Activated CD4-positive, alpha-beta T cell treated with anti-CD3 and anti-CD28 coated beads for 24 hours (primary cell): ENCODE results near the gene SSR1.
A peak's percentile ranks its signal among the peaks of the same experiment; 100 is the strongest.

Source experiments
- DNase-seq, 2 donors: peaks; one replicate each; pipeline ENCODE4 v3.0.0-alpha.2; 2020; ENCODE audit warnings: low read depth in 2 of 2

The SSR1 gene

DNA sequence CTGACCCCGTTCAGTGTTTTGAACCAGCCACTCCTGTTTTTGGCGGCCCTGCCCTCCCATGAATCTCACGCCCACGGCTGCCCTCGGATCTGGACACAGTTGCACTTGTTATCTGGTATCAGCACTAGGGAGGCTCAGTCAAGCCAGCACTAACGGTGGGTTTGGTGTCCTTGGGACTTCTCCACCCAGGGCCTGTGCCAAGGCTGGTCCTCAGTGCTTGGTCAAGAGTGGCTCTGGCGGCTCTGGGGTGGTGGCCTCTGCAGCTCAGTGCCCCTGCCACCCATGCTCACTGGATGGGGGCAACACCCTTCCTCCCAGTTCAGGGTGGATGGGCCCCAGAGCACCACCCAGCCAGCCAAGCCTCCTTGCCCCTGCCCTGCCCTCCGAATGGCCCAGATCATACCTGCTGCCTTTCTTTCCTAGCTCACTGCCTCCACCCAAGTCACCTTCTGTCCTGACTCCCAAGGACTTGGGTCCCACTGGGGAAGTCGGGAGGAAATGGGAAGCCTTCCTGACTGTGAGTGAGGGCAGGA lies 54.7 kb downstream of the SSR1 start:
- DNase-seq, result no peak

- DNase-seq, result no peak
Observed at GRCh38 chr6:7257521-7258230, 55.3 kb downstream of the SSR1 start.

GRCh38 chr6:7256785-7257184 lies 56.2 kb downstream of the SSR1 start:
- no peak for DNase-seq

- no peak for DNase-seq
Observed at GRCh38 chr6:7255918-7256317, 57.1 kb downstream of the SSR1 start.

GRCh38 chr6:7254980-7255835 lies 57.8 kb downstream of the SSR1 start:
- DNase-seq, result no peak

DNA sequence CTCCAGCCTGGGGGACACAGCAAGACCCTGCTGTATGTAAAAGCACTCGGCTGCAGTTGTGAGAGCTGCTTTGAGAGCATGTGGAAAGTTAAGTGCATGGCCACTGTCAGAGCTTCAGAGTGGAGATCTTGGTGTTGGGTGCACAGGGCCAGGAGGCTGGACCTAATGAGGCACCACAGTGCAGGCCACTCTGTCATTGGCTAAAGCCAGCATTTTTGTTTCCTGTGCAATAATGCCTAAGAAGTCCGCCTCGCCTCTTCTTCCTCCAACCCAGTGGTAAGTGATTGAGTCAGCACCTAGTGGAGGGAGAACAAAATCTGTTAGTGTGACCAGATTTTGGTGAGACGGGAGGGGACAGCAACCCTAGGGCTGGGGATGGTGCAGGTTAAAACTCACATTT lies 60.6 kb downstream of the SSR1 start:
- DNase-seq, result no peak

- no peak for DNase-seq
Observed at GRCh38 chr6:7251646-7252260, 61.2 kb downstream of the SSR1 start.

- no peak for DNase-seq
Observed at GRCh38 chr6:7250812-7251211, 62.2 kb downstream of the SSR1 start.

GRCh38 chr6:7249946-7250643 lies 62.9 kb downstream of the SSR1 start:
- no peak for DNase-seq

GRCh38 chr6:7249391-7249790 lies 63.6 kb downstream of the SSR1 start:
- no peak for DNase-seq

GRCh38 chr6:7247828-7248227 lies 65.2 kb downstream of the SSR1 start:
- no peak for DNase-seq

DNA sequence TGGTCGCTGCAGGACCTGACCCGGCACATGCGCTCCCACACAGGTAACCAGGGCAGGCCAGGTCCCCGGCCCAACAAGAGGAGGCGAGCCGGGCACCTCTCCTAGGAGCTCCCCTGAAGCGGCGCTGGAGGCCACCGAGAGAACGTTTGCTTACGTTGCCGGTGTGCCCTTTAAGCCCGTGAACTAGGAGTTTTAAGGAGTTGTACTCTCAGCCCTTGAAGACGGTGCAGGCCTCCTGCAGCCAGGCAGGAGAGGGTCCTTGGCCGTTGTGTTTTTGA lies 65.9 kb downstream of the SSR1 start:
- DNase-seq, result no peak

GRCh38 chr6:7246401-7247178 lies 66.4 kb downstream of the SSR1 start:
- no peak for DNase-seq

- no peak for DNase-seq
Observed at GRCh38 chr6:7245668-7246393, 67.2 kb downstream of the SSR1 start.

DNA sequence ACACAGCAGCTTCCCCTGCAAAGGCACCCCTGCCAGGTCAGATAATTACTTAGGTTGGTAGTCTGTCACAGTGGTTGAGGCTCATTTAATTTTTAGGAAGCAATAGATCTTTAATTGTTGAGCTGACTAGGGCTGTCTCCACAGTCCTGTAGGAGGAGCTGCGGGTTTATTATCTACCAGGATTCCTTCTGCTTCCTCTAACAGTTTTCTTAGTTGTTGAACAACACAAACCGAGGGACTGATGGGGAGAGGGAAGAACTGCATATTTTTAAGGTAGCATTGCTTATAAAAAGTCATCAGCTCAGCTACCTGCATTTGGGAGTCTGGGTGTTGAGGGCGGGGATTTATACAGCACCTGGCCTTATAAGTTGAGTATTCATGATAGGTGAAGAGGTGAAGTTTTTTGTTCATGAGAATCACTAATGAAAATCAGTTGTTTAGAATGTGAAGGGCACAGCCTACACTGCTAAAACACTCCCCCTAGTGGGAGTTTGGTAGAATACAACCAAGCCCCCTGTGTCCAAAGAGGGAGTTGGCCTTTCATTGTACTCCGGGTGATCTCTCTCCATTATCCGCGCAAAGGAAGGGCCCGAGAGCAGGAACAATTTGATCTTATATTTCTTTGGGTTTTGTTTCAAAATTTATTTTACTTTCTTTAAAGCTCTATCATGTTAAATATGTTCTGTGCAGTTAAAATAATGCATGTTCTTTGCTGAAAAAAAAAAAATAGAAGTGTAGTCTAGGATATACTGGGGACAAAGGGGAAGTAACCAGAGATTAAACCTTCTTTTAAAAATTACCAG lies 69.6 kb downstream of the SSR1 start:
- peak in 1 of 2 donors; percentile 41 for DNase-seq

DNA sequence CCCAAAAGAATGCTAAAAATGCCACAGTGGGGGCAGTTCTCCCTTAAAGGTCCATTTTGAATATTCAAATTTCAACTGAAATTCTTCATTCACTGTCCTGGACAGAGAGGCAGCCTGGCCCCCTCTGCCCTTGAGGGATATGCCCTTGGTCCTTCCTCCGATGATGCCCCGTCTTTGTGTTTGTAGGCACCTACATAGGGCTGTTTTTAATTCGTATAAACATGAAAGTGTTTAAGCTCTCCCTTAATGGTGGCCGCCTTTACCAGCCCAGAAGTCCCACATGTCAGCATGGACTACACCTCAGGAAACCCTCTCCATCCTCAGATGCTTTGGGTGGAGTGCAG lies 70.2 kb downstream of the SSR1 start:
- DNase-seq, result no peak

DNA sequence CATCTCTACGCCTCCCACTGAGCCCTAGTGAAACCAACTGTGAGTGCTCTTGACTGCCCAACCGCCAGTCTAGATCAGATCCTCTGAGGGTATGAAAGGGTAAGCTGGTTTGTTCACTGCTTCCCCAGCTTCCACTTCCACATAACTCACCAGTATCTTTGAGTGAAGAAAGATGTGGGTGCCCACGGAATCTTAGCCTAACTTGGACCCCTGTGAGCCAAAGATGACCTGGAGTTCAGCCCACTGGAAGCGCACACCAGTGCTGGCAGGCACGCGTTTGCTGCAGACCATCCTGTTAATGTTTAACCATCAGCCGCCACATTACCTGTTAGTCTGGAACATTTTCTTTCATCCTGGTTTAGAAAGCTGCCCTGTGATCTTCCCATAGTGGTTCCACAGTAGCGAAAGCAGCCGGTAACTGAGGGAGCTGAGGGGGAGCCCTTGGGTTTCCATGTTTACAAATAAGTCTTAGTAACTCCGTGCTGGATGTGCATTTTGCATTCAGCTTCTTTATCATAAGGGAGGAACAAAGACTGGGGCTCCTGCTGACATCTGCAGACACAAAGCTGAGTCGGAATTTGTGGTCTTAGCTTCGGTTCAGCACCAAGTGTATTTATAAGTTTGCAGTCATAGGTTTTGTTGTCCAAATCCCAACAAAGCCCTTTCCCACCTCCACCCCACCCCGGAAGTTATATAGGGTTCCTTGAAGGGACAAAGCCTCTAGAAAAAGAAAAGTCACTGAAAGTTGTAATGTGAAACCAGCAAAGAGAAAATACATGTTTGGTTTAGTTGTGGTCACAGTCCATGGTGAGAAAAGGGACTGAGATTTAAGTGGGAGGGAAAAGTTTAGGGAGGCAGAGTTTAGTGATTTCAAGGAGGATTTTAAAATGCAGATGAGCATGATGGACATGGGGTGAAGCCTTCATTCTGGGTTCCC lies 71.0 kb downstream of the SSR1 start:
- no peak for DNase-seq

GRCh38 chr6:7241160-7241559 lies 71.8 kb downstream of the SSR1 start:
- DNase-seq, result no peak

- DNase-seq, result no peak
Observed at GRCh38 chr6:7240351-7240750, 72.6 kb downstream of the SSR1 start.
